Heart right ventricle (tissue), 16 donors: Measurements from ENCODE around the gene IFNL1. TPM values are rescaled to one million over a fixed set of nuclear protein-coding genes. Genes with fewer than 3 reads are reported as not detected.

Source experiments
- ATAC-seq, 8 donors: fragments of 200-7000 bp; cut with Tn5 transposase; one replicate each; pipeline ENCODE4 v1.9.1; 2020; ENCODE audit warnings: mild to moderate bottlenecking in 8 of 8, moderate library complexity in 8 of 8, moderate number of reproducible peaks in 1 of 8
- DNase-seq, 2 donors: peaks; one replicate each; pipeline ENCODE4 v3.0.0-alpha.2; 2020
- H3K27ac ChIP-seq, 10 donors: fragments of 200-600 bp; sonication (generic) in 2 of 10; one replicate each; pipeline versions ENCODE4 v1.5.0 to v1.8.0; 2020 to 2022; ENCODE audit warnings: mild to moderate bottlenecking in 3 of 10
- H3K27me3 ChIP-seq, 7 donors: fragments of 200-600 bp; one replicate each; pipeline ENCODE4 v1.8.0; 2021 to 2022; ENCODE audit warnings: mild to moderate bottlenecking in 2 of 7
- H3K36me3 ChIP-seq, 9 donors: fragments of 200-600 bp; sonication (generic) in 1 of 9; one replicate each; pipeline versions ENCODE4 v1.5.0 to v1.8.0; 2020 to 2022; ENCODE audit warnings: mild to moderate bottlenecking in 2 of 9
- H3K4me1 ChIP-seq, 9 donors: fragments of 200-600 bp; sonication (generic) in 1 of 9; one replicate each; pipeline versions ENCODE4 v1.5.0 to v1.8.0; 2020 to 2022; ENCODE audit warnings: mild to moderate bottlenecking in 4 of 9
- H3K4me3 ChIP-seq, 10 donors: fragments of 200-600 bp; sonication (generic) in 2 of 10; one replicate each; pipeline versions ENCODE4 v1.5.0 to v1.8.0; 2020 to 2022; ENCODE audit warnings: mild to moderate bottlenecking in 7 of 10, moderate library complexity in 2 of 10
- H3K9me3 ChIP-seq, 11 donors: fragments of 200-600 bp in 10 of 11; sonication (generic) in 2 of 11; one replicate each; pipeline versions ENCODE4 v1.5.0 to v1.8.0; 2013 to 2022; ENCODE audit warnings: mild to moderate bottlenecking in 2 of 11, control low read depth in 1 of 11, moderate library complexity in 1 of 11
- CTCF ChIP-seq, 9 donors: fragments of 200-600 bp; sonication (generic) in 2 of 9; IDR thresholded peaks; one replicate each; pipeline versions ENCODE4 v1.5.0 to v1.8.0; 2021 to 2022; ENCODE audit warnings: antibody characterized with exemption in 9 of 9, mild to moderate bottlenecking in 5 of 9, moderate library complexity in 1 of 9
- WGBS, 2 donors: extraction: QIAGEN DNeasy Blood & Tissue Kit; methylation state at CpG; one replicate each; pipeline ENCODE4 v1.1.7; 2013; ENCODE audit warnings: inconsistent platforms in 1 of 2; 5-methylcytosine and 5-hydroxymethylcytosine counted together
- intact Hi-C, 10 donors: fragments of 100-400 bp; cut with DNase I; formaldehyde crosslinking; loops; one replicate each; pipeline versions ENCODE4 v1.11.1 to v1.14.2; 2022
- polyA plus RNA-seq, 2 donors: library from polyadenylated mRNA; stranded (reverse); fragments of 200-250 nt; gene quantifications; one replicate each; pipeline ENCODE4 v1.2.3, GENCODE V29; 2013
- total RNA-seq, 10 donors: library from RNA; stranded (reverse); fragmentation: NEBNext Ultra II Directional in 3 of 10; extraction: Animal tissue kit (Norgen Biotek cat#: 25700) in 3 of 10; gene quantifications; one replicate each; pipeline versions ENCODE4 v1.2.1 to v1.2.4, GENCODE V29; 2021 to 2023
- donor health status: Arrhythmogenic right ventricular cardiomyopathy.
- donor health status: ischemic (EF 13 %, LVEDD 7.1; RV severe dilation, severe dysfunction).
- donor health status: healthy with polysubstance abuse.
- donor health status: DM: no; HTN: yes; CAD: no.
- donor health status: DM: no; HTN: no; CAD: no.
- donor health status: ischemic (EF 25% LVEDD 6.9; RV normal size, moderate dysfunction).
- donor health status: ischemic (EF 25% LVEDD 5.7; RV mildly dilated, moderate dysfunction).
- donor health status: healthy.
- donor health status: DM: yes; HTN: yes; CAD: no.
- donor health status: Ischemic cardiomyopathy.
- donor health status: ischemic (EF 35%, LVEDD 5.7; RV mildly dilated, moderate dysfunction).
- donor health status: nonischemic (EF 11% LVEDD 7.7; RV severe dilation, severe dysfunction).
- donor health status: DM: yes; HTN: yes; CAD: no.
- donor health status: PGD.
- donor health status: ischemic (EF 29% LVEDD 5.4; RV normal size, mild dysfunction).
- donor health status: nonischemic (EF 23%, LVEDD 6.1; RV moderate dilation, normal function).

The IFNL1 gene
- total and polyA plus RNA-seq, 12 donors = not detected

- 33 to 36% methylated on average over 9 to 15 of the region's 16 CpGs for WGBS, 2 donors
Observed at GRCh38 chr19:39319892-39320248, 23.7 kb downstream of the IFNL1 start.

GRCh38 chr19:39321117-39321831 is 25.1 kb downstream of the IFNL1 start:
- H3K27ac ChIP-seq = no peak overlapping the region
- ATAC-seq = no peak
- H3K27me3 ChIP-seq = peaks cover 0 to 21% (median 0%) of the 10 kb centered on the region in 7 donors
- H3K9me3 ChIP-seq = no peaks in the 10 kb centered on the region
- intact Hi-C loops = loop anchor here in 5 of 10 donors (10.0 kb wide), 6 partner anchors 106 to 366 kb away; partner anchors contain the start of genes NCCRP1 (in 2 of the 5) and FBXO17 (in 1 of the 5)
- H3K36me3 ChIP-seq = no peaks in the 10 kb centered on the region
- DNase-seq = no peak
- 24 to 32% methylated on average over 5 to 10 of the region's 10 CpGs for WGBS, 2 donors
- TF ChIP-seq CTCF (IDR thresholded peaks at IDR 0.05) = no peak
- H3K4me1 ChIP-seq = peaks cover 0 to 4% (median 0%) of the 10 kb centered on the region in 9 donors
- H3K4me3 ChIP-seq = peak overlapping the region in 5 of 10 donors; percentile 8 to 48 (median 28)

More at GRCh38 chr19:39319892-39320248, 23.7 kb downstream of the IFNL1 start:
- peaks cover 0 to 4% (median 0%) of the 10 kb centered on the region in 9 donors for H3K4me1 ChIP-seq
- no peak for DNase-seq
- TF ChIP-seq CTCF (IDR thresholded peaks at IDR 0.05) = no peak
- peaks cover 0 to 5% (median 0%) of the 10 kb centered on the region in 9 donors for H3K36me3 ChIP-seq
- intact Hi-C loops = loop anchor here in 5 of 10 donors (10.0 kb wide), 6 partner anchors 105 to 365 kb away; partner anchors contain the start of genes NCCRP1 (in 2 of the 5) and FBXO17 (in 1 of the 5)
- peaks cover 0 to 23% (median 0%) of the 10 kb centered on the region in 7 donors for H3K27me3 ChIP-seq
- no peak for ATAC-seq
- no peaks in the 10 kb centered on the region for H3K9me3 ChIP-seq
- peak overlapping the region in 2 of 10 donors; percentile 39 to 44 for H3K4me3 ChIP-seq
- H3K27ac ChIP-seq = no peak overlapping the region

GRCh38 chr19:39321832-39322176 is 25.6 kb downstream of the IFNL1 start:
- Histone ChIP-seq H3K9me3 (no peaks in the 10 kb centered on the region), H3K36me3 (peaks cover 0 to under 1% (median 0%) of the 10 kb centered on the region in 9 donors), H3K27ac (no peak overlapping the region), H3K4me3 (no peak overlapping the region), H3K4me1 (peaks cover 0 to 4% (median 0%) of the 10 kb centered on the region in 9 donors), H3K27me3 (peaks cover 0 to 20% (median 0%) of the 10 kb centered on the region in 7 donors)
- ATAC-seq (no peak), DNase-seq (no peak)
- intact Hi-C loops = loop anchor here in 5 of 10 donors (2.0 to 10.0 kb wide), 7 partner anchors 107 to 367 kb away; partner anchors contain the start of genes NCCRP1 (in 2 of the 5) and FBXO17 (in 1 of the 5)
- TF ChIP-seq CTCF (IDR thresholded peaks at IDR 0.05) = no peak

- H3K27me3 ChIP-seq = peaks cover 0 to 11% (median 0%) of the 10 kb centered on the region in 7 donors
- no peaks in the 10 kb centered on the region for H3K9me3 ChIP-seq
- TF ChIP-seq CTCF (IDR thresholded peaks at IDR 0.05) = no peak
- ATAC-seq (no peak), DNase-seq (no peak)
- WGBS, 2 donors = 84 to 87% methylated on average over 5 of the region's 5 CpGs
- H3K4me3 ChIP-seq = no peak overlapping the region
- no peak overlapping the region for H3K27ac ChIP-seq
- peaks cover 0 to 11% (median 8%) of the 10 kb centered on the region in 9 donors for H3K4me1 ChIP-seq
- intact Hi-C loops = loop anchor here in 5 of 10 donors (10.0 kb wide), 6 partner anchors 110 to 370 kb away; partner anchors contain the start of genes NCCRP1 (in 2 of the 5) and FBXO17 (in 1 of the 5)
- H3K36me3 ChIP-seq = peaks cover 0 to 26% (median 0%) of the 10 kb centered on the region in 9 donors
Observed at GRCh38 chr19:39324242-39324842, 28.1 kb downstream of the IFNL1 start.
